Right atrium auricular region (tissue), 2 donors: ENCODE data around the gene PLA2G5. TPM values are rescaled to one million over a fixed set of nuclear protein-coding genes. Genes with fewer than 3 reads are reported as not detected.

ENCODE experiments used
- DNase-seq: peaks from one replicate; pipeline ENCODE4 v3.0.0-alpha.2; 2019; ENCODE audit warnings: low spot score
- H3K27ac ChIP-seq, 2 donors: fragments of 200-600 bp; sonication (generic); 1 replicate in 1 of 2; 2 replicates in 1 of 2; pipeline ENCODE4 v1.5.1; 2016 to 2019
- H3K27me3 ChIP-seq, 2 donors: fragments of 200-600 bp; sonication (generic); one replicate each; pipeline versions ENCODE4 v1.5.1 to v1.6.0; 2017 to 2019
- H3K36me3 ChIP-seq: fragments of 200-600 bp; sonication (generic); one replicate; pipeline ENCODE4 v1.5.1; 2016
- H3K4me1 ChIP-seq, 2 donors: fragments of 200-600 bp; sonication (generic); one replicate each; pipeline versions ENCODE4 v1.5.1 to v1.6.0; 2017 to 2019
- H3K4me3 ChIP-seq, 2 donors: fragments of 200-600 bp; sonication (generic); 1 replicate in 1 of 2; 2 replicates in 1 of 2; pipeline ENCODE4 v1.5.1; 2017 to 2019; ENCODE audit warnings: mild to moderate bottlenecking in 1 of 2, moderate library complexity in 1 of 2
- H3K9me3 ChIP-seq, 2 donors: fragments of 200-600 bp; sonication (generic); one replicate each; pipeline ENCODE4 v1.5.1; 2019
- total RNA-seq, 2 donors: library from RNA; depleted of rRNA; stranded (reverse); fragments of >200 nt; gene quantifications; one replicate each; pipeline ENCODE4 v1.1.0, GENCODE V29; 2016
- TF ChIP-seq, protein P1 (sequence below), 2 donors: fragments of 200-600 bp; sonication (generic); IDR thresholded peaks; one replicate each; pipeline ENCODE4 v1.5.1; 2019; ENCODE audit warnings: antibody characterized with exemption in 2 of 2

The PLA2G5 gene
- total RNA-seq, 2 donors from 2014 or later = 115 to 149 TPM

DNA sequence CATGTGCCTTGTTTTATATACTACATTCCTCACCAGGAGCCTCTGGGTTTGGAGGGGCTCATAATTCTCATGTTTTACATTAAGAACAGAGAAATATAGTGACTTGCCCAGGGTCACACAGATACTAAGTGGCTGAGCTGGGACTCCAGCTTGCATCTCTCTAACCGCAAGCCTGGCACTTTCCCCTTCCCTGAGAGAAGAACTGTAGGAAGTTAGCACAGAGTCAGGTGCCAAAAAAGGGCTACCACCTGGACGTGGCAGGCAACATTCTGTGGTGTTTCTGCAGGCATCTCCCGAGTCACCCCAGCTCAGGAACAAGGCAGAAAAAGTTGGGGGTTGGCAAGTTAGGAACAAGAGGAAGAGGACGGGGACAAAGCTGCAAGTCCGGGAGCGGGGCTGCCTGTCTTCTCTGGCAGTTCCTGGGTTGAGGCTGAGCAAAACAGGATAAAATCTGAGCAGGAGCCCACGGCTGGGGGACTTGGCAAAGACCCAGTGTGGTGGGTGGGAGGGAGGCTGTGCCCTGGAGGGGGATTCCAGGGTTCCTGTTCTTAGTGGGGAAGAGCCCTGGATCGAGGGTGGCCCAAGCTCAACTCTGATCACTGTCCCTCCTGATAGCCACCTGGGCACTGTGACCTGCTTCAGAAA is 9.8 kb downstream of the PLA2G5 start:
- H3K27me3 ChIP-seq = no peaks in the 10 kb centered on the region
- peak overlapping the region; percentile 26 to 35 for H3K27ac ChIP-seq
- peaks cover 3 to 81% of the 10 kb centered on the region in 2 donors for H3K4me1 ChIP-seq
- no peaks in the 10 kb centered on the region for H3K9me3 ChIP-seq
- H3K4me3 ChIP-seq = no peak overlapping the region
- TF ChIP-seq, protein P1, sequence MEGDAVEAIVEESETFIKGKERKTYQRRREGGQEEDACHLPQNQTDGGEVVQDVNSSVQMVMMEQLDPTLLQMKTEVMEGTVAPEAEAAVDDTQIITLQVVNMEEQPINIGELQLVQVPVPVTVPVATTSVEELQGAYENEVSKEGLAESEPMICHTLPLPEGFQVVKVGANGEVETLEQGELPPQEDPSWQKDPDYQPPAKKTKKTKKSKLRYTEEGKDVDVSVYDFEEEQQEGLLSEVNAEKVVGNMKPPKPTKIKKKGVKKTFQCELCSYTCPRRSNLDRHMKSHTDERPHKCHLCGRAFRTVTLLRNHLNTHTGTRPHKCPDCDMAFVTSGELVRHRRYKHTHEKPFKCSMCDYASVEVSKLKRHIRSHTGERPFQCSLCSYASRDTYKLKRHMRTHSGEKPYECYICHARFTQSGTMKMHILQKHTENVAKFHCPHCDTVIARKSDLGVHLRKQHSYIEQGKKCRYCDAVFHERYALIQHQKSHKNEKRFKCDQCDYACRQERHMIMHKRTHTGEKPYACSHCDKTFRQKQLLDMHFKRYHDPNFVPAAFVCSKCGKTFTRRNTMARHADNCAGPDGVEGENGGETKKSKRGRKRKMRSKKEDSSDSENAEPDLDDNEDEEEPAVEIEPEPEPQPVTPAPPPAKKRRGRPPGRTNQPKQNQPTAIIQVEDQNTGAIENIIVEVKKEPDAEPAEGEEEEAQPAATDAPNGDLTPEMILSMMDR (IDR thresholded peaks at IDR 0.05) = no peak
- no peak for DNase-seq
- H3K36me3 ChIP-seq = peaks cover 46% of the 10 kb centered on the region

- no peak for DNase-seq
- H3K4me1 ChIP-seq = peaks cover 0 to 79% of the 10 kb centered on the region in 2 donors
- H3K9me3 ChIP-seq = no peaks in the 10 kb centered on the region
- TF ChIP-seq, protein P1 (IDR thresholded peaks at IDR 0.05) = no peak
- peaks cover 48% of the 10 kb centered on the region for H3K36me3 ChIP-seq
- H3K27ac ChIP-seq = peak overlapping the region; percentile 26 to 34
- no peaks in the 10 kb centered on the region for H3K27me3 ChIP-seq
- H3K4me3 ChIP-seq = no peak overlapping the region
Observed at GRCh38 chr1:20080441-20081352, 10.7 kb downstream of the PLA2G5 start.

DNA sequence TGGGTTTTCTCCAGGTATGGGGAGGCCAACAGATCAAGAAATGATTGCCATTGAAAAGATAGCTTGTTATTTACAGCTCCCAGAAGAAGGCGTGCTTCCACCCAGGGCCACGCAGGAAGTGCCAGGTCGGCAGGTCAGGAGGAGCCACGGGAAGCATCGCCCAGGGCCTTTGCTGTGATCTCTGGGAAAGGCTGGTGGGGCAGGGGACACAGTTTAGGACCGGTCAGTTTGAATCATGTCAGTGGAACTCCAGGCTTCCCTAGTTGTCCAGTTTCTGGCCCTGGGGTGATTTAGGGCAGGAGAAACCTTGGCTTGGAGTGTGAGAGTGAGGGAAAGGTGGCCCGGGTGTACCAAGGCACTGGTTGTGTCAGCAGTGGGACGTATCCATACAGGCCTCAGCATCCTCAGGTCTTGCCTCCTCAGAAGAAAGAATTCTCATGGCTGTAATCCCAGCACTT is 11.4 kb downstream of the PLA2G5 start:
- TF ChIP-seq, protein P1 (IDR thresholded peaks at IDR 0.05) = no peak
- DNase-seq = no peak

GRCh38 chr1:20082772-20083171 is 12.8 kb downstream of the PLA2G5 start:
- H3K4me3 ChIP-seq = no peak overlapping the region
- no peak for DNase-seq
- H3K27me3 ChIP-seq = no peaks in the 10 kb centered on the region
- peak overlapping the region; percentile 37 to 49 for H3K27ac ChIP-seq
- peaks cover 45% of the 10 kb centered on the region for H3K36me3 ChIP-seq
- no peaks in the 10 kb centered on the region for H3K9me3 ChIP-seq
- TF ChIP-seq, protein P1 (IDR thresholded peaks at IDR 0.05) = no peak
- peaks cover 0 to 67% of the 10 kb centered on the region in 2 donors for H3K4me1 ChIP-seq

More for the DNA sequence above, 11.4 kb downstream of the PLA2G5 start:
- Histone ChIP-seq H3K4me3 (no peak overlapping the region), H3K27me3 (no peaks in the 10 kb centered on the region), H3K9me3 (no peaks in the 10 kb centered on the region), H3K36me3 (peaks cover 48% of the 10 kb centered on the region), H3K27ac (peak overlapping the region in 1 of 2 donors; percentile 18), H3K4me1 (peaks cover 0 to 80% of the 10 kb centered on the region in 2 donors)

DNA sequence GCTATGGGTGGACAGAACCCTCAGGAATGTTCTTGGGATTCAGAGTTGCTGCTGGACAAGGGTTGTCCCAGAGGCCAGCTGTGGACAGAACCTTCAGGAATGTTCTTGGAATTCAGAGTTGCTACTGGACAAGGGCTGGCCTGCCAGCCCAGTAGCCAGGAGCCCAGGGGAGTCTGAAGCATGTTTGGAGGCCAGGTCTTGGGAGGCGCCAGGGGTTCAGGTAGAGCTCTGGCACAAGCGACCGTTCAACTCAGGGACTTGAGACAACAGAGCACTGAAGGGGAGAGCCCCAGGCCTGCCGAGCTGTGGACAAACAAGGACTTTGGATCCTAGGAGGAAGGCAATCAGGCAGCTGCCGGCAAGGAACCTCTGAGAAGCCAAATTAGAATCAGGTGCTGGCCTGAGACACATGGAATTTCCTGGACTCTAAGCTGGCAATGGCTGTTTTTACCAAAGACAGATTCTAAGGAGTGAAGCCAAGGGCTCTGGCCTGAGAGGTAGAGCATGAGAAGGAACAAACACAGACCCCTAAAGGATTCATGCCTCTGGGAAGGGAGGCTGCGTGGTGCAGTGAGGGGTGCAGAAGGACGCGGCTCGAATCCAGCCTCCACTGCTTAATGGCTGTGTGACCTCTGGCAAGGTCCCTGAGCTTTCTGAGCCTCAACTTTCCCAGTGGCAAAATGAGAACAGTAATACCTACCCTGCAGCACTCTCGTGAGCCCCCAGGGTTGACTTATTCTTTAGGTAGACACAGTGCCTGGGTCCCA is 13.4 kb downstream of the PLA2G5 start:
- Histone ChIP-seq H3K9me3 (no peaks in the 10 kb centered on the region), H3K27ac (peak overlapping the region; percentile 37 to 49), H3K36me3 (peaks cover 50% of the 10 kb centered on the region), H3K4me3 (no peak overlapping the region), H3K4me1 (peaks cover 0 to 65% of the 10 kb centered on the region in 2 donors), H3K27me3 (no peaks in the 10 kb centered on the region)
- TF ChIP-seq, protein P1 (IDR thresholded peaks at IDR 0.05) = no peak
- DNase-seq = no peak
